Medulla oblongata (tissue), 1 donor: ENCODE results near the gene NUMA1.

Source experiments
- DNase-seq: peaks from one replicate; pipeline ENCODE4 v3.0.0-alpha.2; 2015; ENCODE audit errors: extremely low spot score

NUMA1 gene

GRCh38 chr11:72100462-72100861 lies 20.1 kb upstream of the NUMA1 start:
- no peak for DNase-seq

- DNase-seq = no peak
These were observed 19.7 kb upstream of the NUMA1 start for GRCh38 chr11:72100009-72100408.

- DNase-seq = no peak
These were observed 18.4 kb upstream of the NUMA1 start for GRCh38 chr11:72098741-72099140.

GRCh38 chr11:72091292-72091691 lies 10.9 kb upstream of the NUMA1 start:
- DNase-seq = peak; percentile 93

GRCh38 chr11:72088076-72088808 lies 7.9 kb upstream of the NUMA1 start:
- no peak for DNase-seq

GRCh38 chr11:72085621-72086351 lies 5.4 kb upstream of the NUMA1 start:
- DNase-seq = peak; percentile 91

- no peak for DNase-seq
These were observed 4.6 kb upstream of the NUMA1 start for GRCh38 chr11:72084965-72085364.

- no peak for DNase-seq
These were observed 3.7 kb upstream of the NUMA1 start for GRCh38 chr11:72084076-72084475.

- no peak for DNase-seq
These were observed 3.1 kb upstream of the NUMA1 start for GRCh38 chr11:72083414-72083813.

GRCh38 chr11:72081821-72082453 lies 1.6 kb upstream of the NUMA1 start:
- no peak for DNase-seq

GRCh38 chr11:72081184-72081644 lies 872 bp upstream of the NUMA1 start:
- no peak for DNase-seq

- no peak for DNase-seq
These were observed 470 bp downstream of the NUMA1 start for GRCh38 chr11:72079819-72080325.

GRCh38 chr11:72078477-72078876 lies 1.9 kb downstream of the NUMA1 start:
- no peak for DNase-seq

GRCh38 chr11:72075756-72076155 lies 4.6 kb downstream of the NUMA1 start:
- DNase-seq = no peak

GRCh38 chr11:72075109-72075508 lies 5.2 kb downstream of the NUMA1 start:
- DNase-seq = peak; percentile 63

GRCh38 chr11:72072348-72072747 lies 8.0 kb downstream of the NUMA1 start:
- DNase-seq = no peak

GRCh38 chr11:72070491-72070890 lies 9.9 kb downstream of the NUMA1 start:
- no peak for DNase-seq

GRCh38 chr11:72069787-72070251 lies 10.5 kb downstream of the NUMA1 start:
- DNase-seq = peak; percentile 80

GRCh38 chr11:72069200-72069599 lies 11.1 kb downstream of the NUMA1 start:
- DNase-seq = no peak

- no peak for DNase-seq
These were observed 12.7 kb downstream of the NUMA1 start for GRCh38 chr11:72067676-72068075.

- no peak for DNase-seq
These were observed 13.1 kb downstream of the NUMA1 start for GRCh38 chr11:72067266-72067665.

- no peak for DNase-seq
These were observed 13.5 kb downstream of the NUMA1 start for GRCh38 chr11:72066855-72067254.
